Stomach (tissue), 4 donors: ENCODE results near the gene RBM19.

Source experiments
- CTCF ChIP-seq, 7 experiments: fragments of 450-650 bp in 4 of 7; fragments of 200-600 bp in 3 of 7; sonication (generic) in 3 of 7; IDR thresholded peaks; one replicate each; pipeline ENCODE4 v1.5.1; 2016 to 2019; ENCODE audit warnings: antibody characterized with exemption in 7 of 7, control low read depth in 2 of 7, mild to moderate bottlenecking in 1 of 7
- POLR2A ChIP-seq, 4 donors: fragments of 450-650 bp; IDR thresholded peaks; one replicate each; pipeline ENCODE4 v1.6.1; 2016; ENCODE audit warnings: antibody characterized with exemption in 4 of 4, control low read depth in 2 of 4, mild to moderate bottlenecking in 1 of 4, moderate library complexity in 1 of 4

DNA sequence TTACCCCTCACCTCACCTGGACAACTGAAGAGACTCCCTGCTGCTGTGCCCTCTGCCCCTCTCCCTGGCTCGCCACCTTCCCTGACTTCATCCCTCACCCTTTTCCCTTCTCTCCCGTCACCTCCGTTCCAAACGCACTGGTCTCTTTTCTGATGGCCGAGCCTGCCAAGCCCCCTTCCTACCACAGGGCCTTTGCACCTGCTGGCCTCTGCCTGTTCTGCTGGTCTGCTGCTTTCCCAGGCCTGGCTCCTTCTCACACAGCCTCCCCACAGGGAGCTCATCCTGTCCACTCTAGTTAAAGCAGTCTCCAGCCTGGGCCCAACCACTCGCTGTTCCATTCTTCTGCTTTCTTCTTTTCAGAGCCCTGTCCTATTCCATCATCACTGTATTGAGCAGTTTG lies 34.6 kb downstream of the RBM19 start:
- TF ChIP-seq POLR2A (IDR thresholded peaks at IDR 0.05) (no peak), CTCF (IDR thresholded peaks at IDR 0.05) (no peak)
